ENCODE data around the gene HNMT.

DNA sequence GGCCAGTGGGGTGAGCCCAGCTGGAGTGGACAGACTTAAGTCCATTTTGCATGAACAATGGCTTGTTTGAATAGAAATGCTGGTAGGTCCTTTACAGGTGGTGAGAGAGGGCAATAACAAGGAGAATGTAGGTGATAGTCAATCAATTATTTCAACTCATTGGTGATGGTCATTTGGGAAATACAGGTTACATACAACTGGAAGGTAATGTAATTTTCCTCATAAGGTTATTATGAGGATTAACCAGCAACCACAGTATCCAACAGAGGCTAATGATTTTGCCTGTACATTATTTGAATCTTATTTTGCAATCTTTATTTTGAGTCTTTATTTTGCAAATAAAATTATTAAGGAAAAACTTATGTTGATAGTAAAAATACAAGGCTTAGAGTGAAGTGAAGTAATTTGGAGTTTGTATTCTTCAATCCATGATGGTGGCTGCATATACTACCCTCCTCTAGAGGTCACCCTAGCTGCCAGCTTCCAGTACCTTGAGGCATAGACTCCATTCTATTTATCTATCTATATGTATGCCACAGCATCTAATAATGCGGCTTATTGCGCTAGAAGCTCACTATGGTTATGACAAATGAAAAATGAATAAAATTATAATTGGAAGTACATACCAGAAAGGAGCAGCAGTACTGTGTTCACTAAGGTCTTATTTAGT is 20.5 kb upstream of the HNMT start:
- TF ChIP-seq CTCF (IDR thresholded peaks at IDR 0.05; ENCODE audit: insufficient read depth, low read length) (no peak), GABPA (IDR thresholded peaks at IDR 0.05; ENCODE audit: low read depth) (no peak), POLR2AphosphoS5 (IDR thresholded peaks at IDR 0.05; ENCODE audit: low read depth) (no peak), REST (IDR thresholded peaks at IDR 0.05; ENCODE audit: insufficient replicate concordance, low read depth) (no peak)

All from HL-60 (cell line).